ENCODE results near the gene PTPRD. TPM values are rescaled to one million over a fixed set of nuclear protein-coding genes. Genes with fewer than 3 reads are reported as not detected.

PTPRD gene
- polyA plus RNA-seq, 4 donors: 91.3 to 115 (median 106) TPM

- DNase-seq (ENCODE audit: low read depth in 4 of 4, low spot score in 2 of 4): no peak
Observed at GRCh38 chr9:8685825-8686224, 1927.0 kb downstream of the PTPRD start.

GRCh38 chr9:8684978-8685708 is 1927.7 kb downstream of the PTPRD start:
- no peak for DNase-seq (ENCODE audit: low read depth in 4 of 4, low spot score in 2 of 4)

- no peak for DNase-seq (ENCODE audit: low read depth in 4 of 4, low spot score in 2 of 4)
Observed at GRCh38 chr9:8683496-8683895, 1929.3 kb downstream of the PTPRD start.

- DNase-seq (ENCODE audit: low read depth in 4 of 4, low spot score in 2 of 4): no peak
Observed at GRCh38 chr9:8680658-8681057, 1932.1 kb downstream of the PTPRD start.

GRCh38 chr9:8680157-8680556 is 1932.6 kb downstream of the PTPRD start:
- no peak for DNase-seq (ENCODE audit: low read depth in 4 of 4, low spot score in 2 of 4)

- DNase-seq (ENCODE audit: low read depth in 4 of 4, low spot score in 2 of 4): no peak
Observed at GRCh38 chr9:8679371-8679822, 1933.4 kb downstream of the PTPRD start.

GRCh38 chr9:8677741-8678140 is 1935.1 kb downstream of the PTPRD start:
- no peak for DNase-seq (ENCODE audit: low read depth in 4 of 4, low spot score in 2 of 4)

GRCh38 chr9:8674536-8674935 is 1938.3 kb downstream of the PTPRD start:
- no peak for DNase-seq (ENCODE audit: low read depth in 4 of 4, low spot score in 2 of 4)

- no peak for DNase-seq (ENCODE audit: low read depth in 4 of 4, low spot score in 2 of 4)
Observed at GRCh38 chr9:8673830-8674229, 1939.0 kb downstream of the PTPRD start.

- no peak for DNase-seq (ENCODE audit: low read depth in 4 of 4, low spot score in 2 of 4)
Observed at GRCh38 chr9:8670751-8671150, 1942.1 kb downstream of the PTPRD start.

GRCh38 chr9:8668751-8669150 is 1944.1 kb downstream of the PTPRD start:
- DNase-seq (ENCODE audit: low read depth in 4 of 4, low spot score in 2 of 4): no peak

- no peak for DNase-seq (ENCODE audit: low read depth in 4 of 4, low spot score in 2 of 4)
Observed at GRCh38 chr9:8668231-8668630, 1944.6 kb downstream of the PTPRD start.

GRCh38 chr9:8666060-8666459 is 1946.7 kb downstream of the PTPRD start:
- DNase-seq (ENCODE audit: low read depth in 4 of 4, low spot score in 2 of 4): no peak

- DNase-seq (ENCODE audit: low read depth in 4 of 4, low spot score in 2 of 4): peak in 3 of 4 donors; percentile 26 to 49 (median 39)
Observed at GRCh38 chr9:8660383-8660782, 1952.4 kb downstream of the PTPRD start.

- no peak for DNase-seq (ENCODE audit: low read depth in 4 of 4, low spot score in 2 of 4)
Observed at GRCh38 chr9:8659108-8659507, 1953.7 kb downstream of the PTPRD start.

GRCh38 chr9:8655071-8655470 is 1957.7 kb downstream of the PTPRD start:
- no peak for DNase-seq (ENCODE audit: low read depth in 4 of 4, low spot score in 2 of 4)

GRCh38 chr9:8653855-8654254 is 1958.9 kb downstream of the PTPRD start:
- DNase-seq (ENCODE audit: low read depth in 4 of 4, low spot score in 2 of 4): no peak

- no peak for DNase-seq (ENCODE audit: low read depth in 4 of 4, low spot score in 2 of 4)
Observed at GRCh38 chr9:8653111-8653510, 1959.7 kb downstream of the PTPRD start.

- no peak for DNase-seq (ENCODE audit: low read depth in 4 of 4, low spot score in 2 of 4)
Observed at GRCh38 chr9:8652255-8652654, 1960.5 kb downstream of the PTPRD start.

- no peak for DNase-seq (ENCODE audit: low read depth in 4 of 4, low spot score in 2 of 4)
Observed at GRCh38 chr9:8651846-8652215, 1961.0 kb downstream of the PTPRD start.

- DNase-seq (ENCODE audit: low read depth in 4 of 4, low spot score in 2 of 4): no peak
Observed at GRCh38 chr9:8651070-8651845, 1961.5 kb downstream of the PTPRD start.

GRCh38 chr9:8649807-8650206 is 1963.0 kb downstream of the PTPRD start:
- no peak for DNase-seq (ENCODE audit: low read depth in 4 of 4, low spot score in 2 of 4)
